Measurements from ENCODE around the gene NR1H4.
"Not testable (repeated sequence)": the region's sequence is repeated elsewhere in the genome, so short reads cannot be mapped to it uniquely, and the experiment has no call there.

The NR1H4 gene

GRCh38 chr12:100572184-100572583 is 98.5 kb downstream of the NR1H4 start:
- no peak for DNase-seq (ENCODE audit: low read depth)

DNA sequence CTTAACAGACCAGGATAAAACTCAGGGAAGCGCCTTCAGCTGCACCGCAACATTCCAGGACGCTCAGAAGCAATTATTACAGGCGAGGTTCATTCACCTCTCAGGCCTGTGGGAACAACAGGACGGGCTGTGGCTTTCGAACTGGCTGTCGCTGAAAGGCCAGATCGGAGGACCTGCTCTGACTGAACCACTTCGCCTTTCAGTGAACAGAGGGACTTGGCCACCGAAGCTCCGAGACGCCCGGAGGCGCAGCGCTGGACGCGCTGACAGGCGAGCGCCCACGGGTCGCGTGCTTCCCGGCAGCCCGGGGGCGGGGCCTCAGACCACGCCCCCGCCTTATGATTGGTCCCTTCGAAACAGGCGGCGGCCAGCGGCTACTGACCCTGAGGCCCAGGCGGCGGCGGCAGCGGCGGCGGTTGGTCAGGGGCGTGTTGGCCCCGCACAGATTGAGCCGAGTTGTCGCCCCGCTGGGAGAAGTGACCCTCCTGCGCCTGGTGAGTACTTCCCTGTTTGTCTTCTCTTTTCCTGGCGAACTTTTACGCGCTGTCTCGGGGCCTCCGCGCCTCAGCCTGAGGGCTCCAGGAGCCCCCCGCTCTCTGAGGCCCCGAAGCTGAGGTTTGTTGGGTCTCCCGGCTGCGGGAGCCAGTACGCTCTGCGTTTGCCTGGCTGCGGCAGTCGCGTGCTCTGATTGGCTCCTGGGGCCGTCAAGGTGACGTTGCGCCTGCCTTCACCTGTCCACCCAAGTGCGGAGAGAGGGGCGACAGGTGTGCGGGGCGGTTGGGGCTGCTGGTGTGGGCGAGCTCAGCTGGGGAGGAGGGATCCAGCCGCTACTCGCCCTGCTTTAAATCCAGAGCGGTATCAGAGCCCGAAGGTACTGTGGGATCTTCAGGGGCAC is 99.9 kb downstream of the NR1H4 start, which contains the start of gene GAS2L3:
Gene GAS2L3, plus strand, starts transcription at position 393 of the 895 bp plus-strand sequence. CDS start 21,221 bp downstream, outside the sequence.
- peak; percentile 16 for DNase-seq (ENCODE audit: low read depth)

DNA sequence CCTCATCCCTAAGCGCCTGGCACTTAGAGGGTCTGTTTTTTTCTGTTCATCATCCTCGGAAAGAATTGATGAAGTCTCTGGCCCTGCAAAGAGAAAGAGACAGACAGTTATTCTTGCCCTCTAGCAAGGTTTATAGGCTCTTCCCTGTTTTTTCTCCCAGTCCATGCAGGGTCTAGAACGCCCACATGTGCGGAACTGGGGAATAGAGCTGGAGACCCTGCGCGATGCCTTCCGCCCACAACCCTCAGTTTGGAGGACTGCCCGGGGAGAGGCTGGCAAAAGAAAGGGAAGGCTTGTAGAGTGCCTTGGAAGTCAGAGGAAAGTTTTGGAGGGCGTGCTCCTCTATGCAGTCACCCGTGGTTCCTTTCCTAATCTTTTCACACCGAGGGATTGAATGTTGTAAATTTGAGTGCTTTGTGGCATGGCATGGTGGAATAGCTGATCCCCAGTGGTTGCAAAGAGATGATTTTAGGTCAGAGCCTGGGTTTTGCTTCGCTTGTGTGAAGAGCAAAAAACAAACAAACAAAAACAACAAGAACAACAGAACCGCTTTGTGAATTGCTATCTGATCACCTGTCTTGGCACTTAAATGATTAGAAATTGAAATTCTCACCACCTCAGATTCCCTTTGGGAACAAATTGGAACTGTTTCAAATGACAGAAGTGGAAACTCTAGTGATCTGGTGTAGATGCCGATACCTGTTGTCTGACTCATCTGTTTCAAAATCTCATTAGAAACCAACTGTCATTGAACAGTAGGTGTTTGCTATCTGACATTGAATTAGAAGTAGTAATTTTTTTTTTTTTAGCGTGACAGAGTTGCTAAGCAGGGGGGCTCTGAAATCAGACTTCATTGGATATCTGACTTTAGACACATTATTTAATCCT is 100.8 kb downstream of the NR1H4 start:
- DNase-seq (ENCODE audit: low read depth) = no peak

GRCh38 chr12:100576331-100577036 is 102.8 kb downstream of the NR1H4 start:
- DNase-seq (ENCODE audit: low read depth) = no peak

DNA sequence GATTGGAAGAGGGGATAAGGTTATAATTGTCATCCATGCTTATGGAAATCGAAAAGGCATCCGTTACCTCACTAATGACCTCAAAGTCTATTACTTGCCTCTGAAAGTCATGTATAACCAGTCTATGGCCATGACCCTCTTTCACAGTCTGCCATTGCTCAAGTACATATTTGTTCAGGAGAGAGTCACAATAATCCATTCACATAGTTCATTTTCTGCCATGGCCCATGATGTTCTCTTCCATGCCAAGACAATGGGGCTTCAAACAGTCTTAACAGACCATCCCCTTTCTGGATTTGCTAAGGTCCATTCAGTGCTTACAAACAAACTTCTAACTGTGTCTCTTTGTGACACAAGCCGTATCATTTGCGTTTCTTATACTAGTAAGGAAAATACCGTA is 105.3 kb downstream of the NR1H4 start:
- DNase-seq (ENCODE audit: low read depth) = no peak

DNA sequence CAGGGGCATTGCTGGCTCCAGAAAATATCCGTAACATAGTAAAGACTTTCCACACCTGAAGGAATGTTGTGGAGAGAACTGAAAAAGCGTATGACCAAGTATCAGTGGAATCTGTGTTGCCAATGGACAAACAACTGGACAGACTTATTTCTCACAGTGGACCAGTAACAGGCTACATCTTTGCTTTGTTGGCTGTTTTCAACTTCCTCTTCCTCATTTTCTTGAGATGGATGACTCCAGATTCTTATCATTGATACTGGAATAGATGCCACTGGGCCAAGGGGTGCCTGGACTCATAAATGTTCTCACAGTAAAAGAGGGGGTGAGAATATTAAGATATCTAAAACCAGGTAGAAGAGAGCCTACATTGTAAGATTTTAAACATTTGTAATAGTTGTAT is 106.2 kb downstream of the NR1H4 start:
- no peak for DNase-seq (ENCODE audit: low read depth)

DNA sequence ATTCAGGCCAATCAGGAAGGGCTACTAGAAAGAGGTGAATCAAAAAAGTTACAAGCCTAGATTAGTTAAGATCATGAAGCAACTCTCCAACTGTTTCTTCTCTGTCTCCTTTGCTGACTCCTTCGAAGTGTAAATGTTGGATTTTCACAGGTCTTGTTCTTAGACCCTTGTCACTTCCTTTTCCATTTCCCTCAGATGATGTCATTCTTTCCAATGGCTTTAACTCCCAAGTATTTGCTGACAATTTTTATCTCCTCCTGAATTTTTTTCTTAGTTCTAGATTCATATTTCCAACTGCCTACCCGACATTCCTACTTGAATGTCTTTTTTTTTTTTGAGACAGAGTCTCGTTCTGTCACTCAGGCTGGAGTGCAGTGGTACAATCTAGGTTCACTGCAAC is 110.6 kb downstream of the NR1H4 start:
- no peak for DNase-seq (ENCODE audit: low read depth)

GRCh38 chr12:100591979-100592378 is 118.3 kb downstream of the NR1H4 start:
- no peak for DNase-seq (ENCODE audit: low read depth)

DNA sequence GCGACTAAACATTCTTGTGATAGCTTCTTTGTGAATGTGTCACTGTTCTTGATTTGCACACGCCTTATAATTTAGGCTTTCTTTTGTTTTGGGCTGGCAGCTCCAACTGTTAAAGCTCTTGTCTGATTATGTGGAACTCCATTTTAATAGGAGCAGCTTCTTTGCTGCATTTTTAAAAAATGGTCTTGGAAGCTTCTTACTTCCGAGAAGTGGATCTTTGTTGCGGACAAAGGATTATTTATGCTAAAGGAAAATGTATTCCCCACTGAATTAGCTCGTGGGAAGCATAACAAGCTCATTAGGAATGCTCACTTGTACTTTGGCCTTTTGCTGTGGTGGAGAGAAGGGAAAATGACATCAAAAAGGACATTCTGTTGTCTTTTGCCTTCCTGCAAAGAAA is 119.8 kb downstream of the NR1H4 start:
- DNase-seq (ENCODE audit: low read depth) = no peak

GRCh38 chr12:100601626-100602025 is 128.0 kb downstream of the NR1H4 start:
- no peak for DNase-seq (ENCODE audit: low read depth)

GRCh38 chr12:100602997-100603396 is 129.3 kb downstream of the NR1H4 start:
- DNase-seq (ENCODE audit: low read depth) = not testable (repeated sequence)

DNA sequence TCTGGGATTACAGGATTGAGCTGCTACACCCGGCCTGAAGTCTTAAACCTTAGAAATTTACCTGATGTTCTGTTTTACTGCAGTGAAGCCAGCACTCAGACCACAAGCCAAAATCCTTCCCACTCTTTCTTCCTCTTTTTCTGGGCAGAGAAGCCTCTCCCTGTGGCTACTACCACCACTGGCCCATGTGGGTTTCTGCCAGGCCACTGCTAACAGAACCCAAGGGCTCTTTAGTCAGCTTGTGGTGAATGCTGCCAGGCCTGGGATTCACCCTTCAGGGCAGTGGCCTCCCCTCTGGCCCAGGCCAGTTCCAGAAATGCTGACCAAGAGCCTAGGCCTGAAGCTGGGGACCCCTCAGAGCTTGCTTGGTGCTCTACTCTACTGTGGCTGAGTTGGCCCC is 135.1 kb downstream of the NR1H4 start:
- DNase-seq (ENCODE audit: low read depth) = no peak

DNA sequence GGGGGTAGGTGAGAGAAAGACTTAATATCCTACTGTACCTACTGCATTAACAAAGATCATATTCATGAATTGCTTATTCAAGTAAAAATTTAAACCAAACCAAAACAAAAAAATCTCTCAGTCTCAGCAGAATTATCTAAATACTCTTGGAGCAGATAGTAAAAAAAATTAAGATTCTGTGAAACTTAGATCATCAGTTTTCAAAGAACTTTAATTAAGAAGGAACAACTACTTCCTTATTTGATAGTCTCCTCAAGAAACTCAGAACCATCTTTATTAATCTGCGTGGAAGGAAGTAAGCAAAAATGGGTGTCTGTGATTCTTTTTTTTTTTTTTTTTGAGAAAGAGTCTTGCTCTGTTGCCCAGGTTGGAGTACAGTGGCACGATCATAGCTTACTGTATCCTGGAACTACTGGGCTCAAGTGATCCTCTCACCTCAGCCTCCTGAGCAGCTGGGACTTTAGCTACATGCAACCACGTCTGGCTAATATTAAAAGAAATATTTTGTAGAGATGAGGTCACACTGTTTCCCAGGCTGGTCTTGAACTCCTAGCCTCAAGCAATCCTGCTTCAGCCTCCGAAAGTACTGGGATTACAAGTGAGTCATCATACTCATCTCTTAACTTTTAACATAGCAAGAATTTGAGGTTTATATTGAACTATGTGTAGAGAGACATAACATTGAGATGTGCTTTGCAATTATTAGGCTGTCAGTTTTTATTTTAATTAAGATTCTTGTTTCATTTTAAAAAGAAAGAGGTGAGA is 137.2 kb downstream of the NR1H4 start:
- DNase-seq (ENCODE audit: low read depth) = no peak

- DNase-seq (ENCODE audit: low read depth) = no peak
Measured at GRCh38 chr12:100612606-100613005, 138.9 kb downstream of the NR1H4 start.

All from stimulated activated CD8-positive, alpha-beta memory T cell treated with anti-CD3 and anti-CD28 coated beads, Interleukin-7, amount 100 ng/mL, for 24 hours (primary cell).